IMR-90 (cell line): ENCODE data around the gene RAI1. TPM values are rescaled to one million over a fixed set of nuclear protein-coding genes. Genes with fewer than 3 reads are reported as not detected.
A peak's percentile ranks its signal among the peaks of the same experiment; 100 is the strongest.

ENCODE experiments used
- ATAC-seq: fragments of 200-7000 bp; cut with Tn5 transposase; 2 replicates; pipeline ENCODE4 v1.9.1; 2020; ENCODE audit warnings: low read depth, mild to moderate bottlenecking, moderate library complexity
- BruUV-seq: library from RNA; stranded (reverse); fragments of 400-500 nt; replicated peaks from 2 replicates; lab custom pipeline; 2021; lab: Mats Ljungman, UMichigan
- CTCF ChIA-PET: fragments of 300-600 bp; formaldehyde crosslinking; extraction: SDS; loops from one replicate; lab custom pipeline; 2021; ENCODE audit warnings: antibody characterized with exemption; lab: Yijun Ruan, JAX
- POLR2A ChIA-PET: fragments of 300-600 bp; sonication (Branson Sonifier 250); formaldehyde crosslinking; loops from one replicate; lab custom pipeline; 2022; ENCODE audit warnings: antibody characterized with exemption; ENCODE audit not compliant: unreplicated experiment; lab: Charles Lee
- DNase-seq: peaks from one replicate; pipeline ENCODE4 v3.0.0; 2013
- H2AFZ ChIP-seq: replicated peaks from 2 replicates; pipeline ENCODE3; 2013; ENCODE audit warnings: low read length, mild to moderate bottlenecking; ENCODE audit not compliant: poor library complexity
- H2AK5ac ChIP-seq: 2 replicates; pipeline ENCODE4 v1.6.1; 2013; ENCODE audit warnings: low read depth, low read length, inconsistent platforms
- H2AK9ac ChIP-seq: replicated peaks from 2 replicates; pipeline ENCODE3; 2013; ENCODE audit warnings: mild to moderate bottlenecking, low read depth, low read length, moderate library complexity; ENCODE audit not compliant: poor library complexity
- H2BK120ac ChIP-seq: 2 replicates; pipeline ENCODE4 v1.6.1; 2013; ENCODE audit warnings: low read depth, low read length, inconsistent platforms
- H2BK15ac ChIP-seq: 3 replicates; pipeline ENCODE4 v1.6.1; 2013; ENCODE audit warnings: low read depth, low read length, inconsistent platforms
- H2BK20ac ChIP-seq: 2 replicates; pipeline ENCODE4 v1.6.1; 2013; ENCODE audit warnings: low read depth, mild to moderate bottlenecking, inconsistent platforms, low read length, moderate library complexity
- H2BK5ac ChIP-seq: 2 replicates; pipeline ENCODE4 v1.6.1; 2013; ENCODE audit warnings: mild to moderate bottlenecking, low read depth, low read length, inconsistent platforms; ENCODE audit not compliant: poor library complexity, severe bottlenecking
- H3K14ac ChIP-seq: replicated peaks from 2 replicates; pipeline ENCODE4 v1.6.1; 2013; ENCODE audit warnings: low read depth, low read length, inconsistent platforms
- H3K18ac ChIP-seq: 2 replicates; pipeline ENCODE4 v1.6.1; 2013; ENCODE audit warnings: low read depth, low read length, control low read depth
- H3K23ac ChIP-seq: 2 replicates; pipeline ENCODE4 v1.6.1; 2013; ENCODE audit warnings: low read depth, low read length, inconsistent platforms
- H3K27ac ChIP-seq: 2 replicates; pipeline ENCODE4 v1.5.1; 2013; ENCODE audit warnings: mild to moderate bottlenecking, control low read depth, low read length; ENCODE audit not compliant: insufficient read depth
- H3K27me3 ChIP-seq: 2 replicates; pipeline ENCODE4 v1.6.1; 2013; ENCODE audit warnings: low read length; ENCODE audit not compliant: control insufficient read depth, insufficient read depth
- H3K36me3 ChIP-seq: 2 replicates; pipeline ENCODE4 v1.6.1; 2013; ENCODE audit warnings: low read length, mixed read lengths; ENCODE audit not compliant: control insufficient read depth, insufficient read depth
- H3K4ac ChIP-seq: 2 replicates; pipeline ENCODE4 v1.6.1; 2013; ENCODE audit warnings: low read depth, low read length, inconsistent platforms
- H3K4me1 ChIP-seq: 2 replicates; pipeline ENCODE4 v1.6.1; 2013; ENCODE audit warnings: low read length, mixed read lengths; ENCODE audit not compliant: control insufficient read depth, insufficient read depth
- H3K4me2 ChIP-seq: 2 replicates; pipeline ENCODE4 v1.6.1; 2013; ENCODE audit warnings: low read depth, mild to moderate bottlenecking, control low read depth, low read length, moderate library complexity
- H3K4me3 ChIP-seq: 2 replicates; pipeline ENCODE4 v1.5.1; 2013; ENCODE audit warnings: low read depth, mild to moderate bottlenecking, control low read depth, low read length, moderate library complexity; ENCODE audit not compliant: insufficient read depth
- H3K56ac ChIP-seq: 2 replicates; pipeline ENCODE4 v1.6.1; 2013; ENCODE audit warnings: low read length, inconsistent platforms; ENCODE audit not compliant: insufficient read depth; ENCODE audit errors: extremely low read depth
- H3K79me1 ChIP-seq, 2 experiments: 2 replicates each; pipeline ENCODE4 v1.6.1; 2013; ENCODE audit warnings: low read length in 2 of 2, inconsistent platforms in 1 of 2, low read depth in 1 of 2
- H3K9ac ChIP-seq: 2 replicates; pipeline ENCODE4 v1.6.1; 2013; ENCODE audit warnings: low read depth, low read length, control low read depth
- H3K9me1 ChIP-seq: 2 replicates; pipeline ENCODE4 v1.6.1; 2013; ENCODE audit warnings: low read length, inconsistent platforms; ENCODE audit not compliant: insufficient read depth
- H3K9me3 ChIP-seq: 2 replicates; pipeline ENCODE4 v1.6.1; 2013; ENCODE audit warnings: low read length; ENCODE audit not compliant: control insufficient read depth, insufficient read depth
- H4K20me1 ChIP-seq: 2 replicates; pipeline ENCODE4 v1.6.1; 2013; ENCODE audit warnings: low read length, inconsistent platforms; ENCODE audit not compliant: insufficient read depth
- H4K5ac ChIP-seq: 2 replicates; pipeline ENCODE4 v1.6.1; 2013; ENCODE audit warnings: mild to moderate bottlenecking, low read depth, low read length, control low read depth
- H4K8ac ChIP-seq, 2 experiments: 2 replicates each; pipeline ENCODE4 v1.6.1; 2013; ENCODE audit warnings: low read depth in 2 of 2, low read length in 2 of 2, control low read depth in 1 of 2, inconsistent platforms in 1 of 2
- H4K91ac ChIP-seq: 2 replicates; pipeline ENCODE4 v1.6.1; 2013; ENCODE audit warnings: low read depth, low read length, inconsistent platforms; ENCODE audit not compliant: insufficient read depth
- CEBPB ChIP-seq: IDR thresholded peaks from 2 replicates; pipeline ENCODE4 v1.6.1; 2012; ENCODE audit warnings: low read depth, low read length, improper control_type of control experiment
- MAFK ChIP-seq: IDR thresholded peaks from 2 replicates; pipeline ENCODE4 v1.6.1; 2012; ENCODE audit warnings: low read depth, low read length, improper control_type of control experiment
- RAD21 ChIP-seq: IDR thresholded peaks from 2 replicates; pipeline ENCODE4 v1.6.1; 2012; ENCODE audit warnings: low read length, improper control_type of control experiment
- SMC3 ChIP-seq: fragments of 150-350 bp; IDR thresholded peaks from 2 replicates; pipeline ENCODE4 v1.6.1; 2016; ENCODE audit warnings: low read depth, mild to moderate bottlenecking, antibody characterized with exemption, low read length, moderate library complexity
- WGBS, 2 experiments: methylation state at CpG; one replicate each; pipeline versions ENCODE4 v1.1.5 to v1.1.7; 2013; ENCODE audit warnings: missing lambda C conversion rate in 2 of 2; ENCODE audit not compliant: insufficient read length in 1 of 2; ENCODE audit errors: extremely low coverage in 2 of 2; 5-methylcytosine and 5-hydroxymethylcytosine counted together
- dilution Hi-C: fragments of 300-500 bp; cut with HindIII; formaldehyde crosslinking; loops from one replicate; pipeline ENCODE4 v1.14.3; 2018; ENCODE audit warnings: low sequenced_read_pairs; ENCODE audit not compliant: unreplicated experiment
- in situ Hi-C: fragments of 300-500 bp; cut with MboI; formaldehyde crosslinking; loops from 3 replicates; pipeline ENCODE4 v1.14.3; 2019; ENCODE audit warnings: low sequenced_read_pairs, inconsistent platforms, mixed read lengths
- intact Hi-C: fragments of 100-400 bp; cut with micrococcal nuclease; formaldehyde crosslinking; loops from 2 replicates; pipeline ENCODE4 v1.10.0; 2022
- polyA plus RNA-seq, 3 experiments: library from polyadenylated mRNA; depleted of rRNA; stranded (reverse); fragments of >200 nt; gene quantifications; 2 replicates each; pipeline ENCODE4 v1.2.3, GENCODE V29; 2012; ENCODE audit warnings: low replicate concordance in 1 of 3
- total RNA-seq: library from RNA; depleted of rRNA; stranded (reverse); fragments of >200 nt; gene quantifications from 2 replicates; pipeline ENCODE4 v1.2.3, GENCODE V29; 2012

RAI1 gene
- total and polyA plus RNA-seq, 2 of the 4 experiments (the other 2 are of a cell fraction) = 1.8 to 10.5 TPM

GRCh38 chr17:17666111-17666714, 15.0 kb upstream of the RAI1 start:
- H3K4me3 ChIP-seq = no peak overlapping the region
- TF ChIP-seq SMC3 (no peak), CEBPB (peak; percentile 39; the same call in 1 of the 2 replicates), MAFK (no peak), RAD21 (0 out of 2 replicates have a peak, but pooled peaks have one; percentile 5)
- H3K14ac ChIP-seq = no peak overlapping the region
- in situ Hi-C loops = no loop called here
- no peak overlapping the region for H2AK5ac ChIP-seq
- ATAC-seq = peak; percentile 18
- ChIA-PET CTCF (interaction anchor here (0.7 kb wide), 1 partner anchor 13 kb away, joined by 6 read pairs; no protein-coding TSS in a partner anchor), POLR2A (no interaction called here)
- H3K27me3 ChIP-seq = no peaks in the 10 kb centered on the region; the same call in 1 of the 2 replicates
- H3K79me1 ChIP-seq = no peaks in the 10 kb centered on the region
- no peak overlapping the region for H3K27ac ChIP-seq
- peak; percentile 82 for DNase-seq
- H3K23ac ChIP-seq = no peak overlapping the region
- no peak overlapping the region for H4K5ac ChIP-seq
- no peaks in the 10 kb centered on the region for H3K9me3 ChIP-seq
- H3K18ac ChIP-seq = no peak overlapping the region
- peak overlapping the region; percentile 23 for H2AK9ac ChIP-seq
- peaks cover 8% of the 10 kb centered on the region for H3K4me1 ChIP-seq
- H2BK120ac ChIP-seq = no peak overlapping the region
- H3K4ac ChIP-seq = no peak overlapping the region
- peak overlapping the region; percentile 59 for H2AFZ ChIP-seq
- H3K9me1 ChIP-seq = peaks cover 14% of the 10 kb centered on the region
- H4K20me1 ChIP-seq = no peaks in the 10 kb centered on the region
- WGBS, 2 experiments = 25% methylated on average over 5 of the region's 13 CpGs; no CpG with 5 or more reads in 1 of the 2 experiments
- H2BK5ac ChIP-seq = no peak overlapping the region
- no peak overlapping the region for H2BK15ac ChIP-seq
- dilution Hi-C loops = no loop called here
- intact Hi-C loops = no loop called here
- no peak overlapping the region for H3K9ac ChIP-seq
- H4K8ac ChIP-seq = no peak overlapping the region
- no TSS peak for BruUV-seq
- H3K4me2 ChIP-seq = no peak overlapping the region
- no peak overlapping the region for H4K91ac ChIP-seq
- no peak overlapping the region for H3K56ac ChIP-seq
- no peaks in the 10 kb centered on the region for H3K36me3 ChIP-seq
- H2BK20ac ChIP-seq = no peak overlapping the region
